GM19372 (cell line): ENCODE measurements around the gene CRABP2.

Source experiments
- ATAC-seq: cut with Tn5 transposase; IDR thresholded peaks from one replicate; pipeline ENCODE4 v1.9.1; 2021; ENCODE audit warnings: mild to moderate bottlenecking, low read depth, moderate library complexity; ENCODE audit not compliant: unreplicated experiment

Gene CRABP2

DNA sequence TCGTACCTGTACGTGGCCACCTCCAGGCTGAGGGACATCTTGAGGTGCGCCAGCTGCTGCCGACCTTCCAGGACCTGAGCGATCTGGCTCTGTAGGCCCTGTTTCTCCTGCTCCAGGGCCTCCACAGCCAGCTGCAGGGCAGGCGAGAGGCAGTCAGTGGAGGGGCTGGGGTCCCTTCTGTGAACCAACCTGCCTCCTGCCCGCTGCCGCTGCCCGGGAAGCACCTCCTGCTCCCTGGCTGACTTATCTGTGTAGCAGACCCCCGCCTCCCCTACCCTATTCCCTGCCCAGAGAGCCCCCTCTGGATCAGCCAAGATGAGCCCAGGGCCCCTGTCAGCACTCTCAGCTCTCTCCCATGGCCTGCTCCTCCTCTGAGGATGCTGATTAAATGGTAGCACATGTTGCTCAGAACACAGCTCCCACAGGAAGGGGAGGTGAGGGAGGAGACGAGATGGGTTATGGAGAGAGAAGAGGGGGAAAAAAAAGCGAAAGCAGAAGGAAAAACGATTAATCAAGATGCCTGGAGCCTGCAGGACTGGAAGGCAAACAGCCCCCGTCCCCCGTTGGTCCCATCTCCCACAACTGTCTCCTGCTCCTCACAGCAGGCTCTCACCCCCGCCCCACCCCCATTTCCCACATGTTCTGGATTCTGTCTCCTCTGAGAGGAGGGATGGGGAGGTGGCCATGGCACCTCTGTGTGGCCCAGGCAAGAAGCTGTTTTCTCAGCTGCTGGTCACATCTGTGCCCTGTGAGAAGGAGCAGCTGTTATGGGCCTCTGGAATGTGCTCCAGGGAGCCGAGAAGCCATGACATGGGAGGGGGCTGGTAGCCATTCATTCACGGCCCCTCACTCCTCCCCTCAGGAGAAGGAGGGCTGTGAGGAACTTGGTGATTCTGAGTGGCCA, 29.9 kb downstream of the CRABP2 start:
- no peak for ATAC-seq

DNA sequence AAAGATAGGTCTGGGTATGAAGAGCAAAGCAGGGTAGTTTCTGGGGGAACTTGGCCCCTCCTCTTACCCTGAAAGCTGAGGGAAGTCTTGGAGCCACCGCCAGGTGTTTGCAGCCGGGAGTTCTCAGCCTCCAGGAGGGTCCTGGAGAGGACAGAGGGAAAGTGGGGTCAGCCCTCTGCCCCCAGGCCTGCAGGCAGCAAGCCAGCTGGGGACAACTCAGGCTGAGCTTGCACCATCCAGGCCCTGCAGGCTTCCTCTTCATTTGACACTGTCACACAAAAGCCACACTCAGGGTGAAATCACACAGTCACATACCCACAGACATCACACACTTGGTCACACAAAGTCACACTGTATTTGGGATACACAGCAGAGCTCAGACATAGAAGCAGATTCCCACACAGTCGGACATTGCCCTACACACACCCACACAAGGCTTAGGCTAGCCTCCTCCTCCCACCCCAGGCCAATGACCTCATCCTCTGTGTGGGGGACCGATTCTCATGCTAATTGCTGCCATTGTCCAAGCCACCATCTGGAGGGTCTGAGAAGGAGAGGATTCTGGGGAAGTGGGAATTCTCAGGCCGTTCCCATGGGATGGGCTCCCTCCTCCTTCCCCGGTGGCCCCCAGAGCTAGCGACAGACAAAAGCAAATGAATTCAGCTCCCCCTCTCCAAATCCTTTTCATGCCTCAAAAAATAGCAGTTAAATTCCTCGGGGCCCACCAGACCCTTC, 31.8 kb downstream of the CRABP2 start:
- ATAC-seq = no peak

DNA sequence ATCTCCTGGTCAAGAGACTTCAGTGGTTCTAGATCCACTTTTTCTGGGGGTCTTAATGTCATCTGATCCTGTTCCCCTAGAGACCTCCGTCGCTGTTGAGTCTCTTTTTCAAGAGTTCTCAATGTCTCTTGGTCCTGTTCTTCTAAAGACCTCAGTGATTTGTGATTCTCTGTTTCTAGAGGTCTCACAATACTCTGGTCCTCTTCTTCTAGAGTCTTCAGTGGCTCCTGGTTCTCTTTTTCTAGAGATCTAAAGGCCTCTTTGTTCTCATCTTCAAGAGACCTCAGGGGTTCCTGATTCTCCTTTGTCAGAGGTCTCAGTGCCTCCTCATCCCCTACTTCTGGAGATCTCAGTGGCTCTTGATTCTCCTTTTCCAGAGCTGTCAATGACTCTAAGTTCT, 33.6 kb downstream of the CRABP2 start:
- ATAC-seq = no peak

DNA sequence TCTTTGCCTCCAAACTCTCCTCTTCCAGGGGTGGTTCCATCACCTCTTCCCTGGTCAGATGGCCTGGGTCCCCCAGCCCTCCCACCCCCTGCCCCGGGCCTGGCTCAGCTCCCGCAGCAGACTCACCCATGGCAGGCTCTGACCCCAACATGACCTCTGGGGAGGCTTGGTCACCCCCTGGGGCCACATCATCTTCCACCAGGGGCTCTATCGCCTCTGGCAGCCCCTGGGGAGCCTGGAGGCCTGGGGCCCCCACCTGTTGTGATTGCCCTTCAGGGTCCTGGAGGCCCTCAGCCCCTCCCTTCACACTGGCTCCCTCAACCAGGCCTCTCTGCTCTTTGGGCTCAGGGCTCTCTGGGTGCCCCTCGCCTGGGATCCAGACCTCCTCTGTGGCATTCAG, 34.6 kb downstream of the CRABP2 start:
- ATAC-seq = no peak

DNA sequence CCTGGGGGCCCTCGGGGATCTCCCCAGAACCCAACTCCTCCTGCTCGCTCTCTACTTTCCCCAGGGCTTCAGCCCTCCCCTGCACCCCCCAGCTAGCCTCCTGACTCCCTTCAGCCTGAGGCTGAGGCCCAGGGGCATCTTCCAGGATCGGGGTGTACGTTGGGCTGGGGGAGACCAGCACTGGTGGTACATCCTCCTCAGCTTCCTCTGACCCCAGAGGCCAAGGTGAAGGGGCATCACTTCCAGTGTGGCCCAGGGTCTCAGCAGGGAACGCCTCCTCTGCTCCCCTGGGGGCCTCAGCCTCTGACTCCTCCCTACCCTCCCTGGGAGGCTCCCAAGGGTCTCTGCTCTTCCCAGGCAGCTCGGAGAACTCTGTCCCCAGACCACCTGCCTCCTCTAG, 35.0 kb downstream of the CRABP2 start:
- ATAC-seq = no peak

DNA sequence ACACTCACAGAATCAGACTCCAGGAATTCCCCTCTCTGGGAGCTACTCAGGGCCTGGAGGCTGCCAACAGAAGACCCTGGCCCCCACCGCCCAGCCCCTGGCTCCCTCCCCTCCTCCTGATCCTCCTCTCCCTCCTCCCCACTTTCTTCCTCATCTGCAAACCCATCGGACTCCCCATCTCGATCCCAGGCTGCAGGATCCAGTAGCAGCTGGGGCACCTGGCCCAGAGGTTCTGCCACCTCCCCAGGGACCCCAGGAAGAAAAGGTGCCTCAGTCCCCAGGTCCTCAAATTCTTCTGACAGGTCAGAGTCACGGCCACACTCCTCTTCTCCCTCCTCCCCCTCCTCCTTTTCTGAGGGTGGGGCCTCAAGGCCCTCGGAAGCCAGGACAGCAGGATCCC, 35.6 kb downstream of the CRABP2 start:
- ATAC-seq = no peak

DNA sequence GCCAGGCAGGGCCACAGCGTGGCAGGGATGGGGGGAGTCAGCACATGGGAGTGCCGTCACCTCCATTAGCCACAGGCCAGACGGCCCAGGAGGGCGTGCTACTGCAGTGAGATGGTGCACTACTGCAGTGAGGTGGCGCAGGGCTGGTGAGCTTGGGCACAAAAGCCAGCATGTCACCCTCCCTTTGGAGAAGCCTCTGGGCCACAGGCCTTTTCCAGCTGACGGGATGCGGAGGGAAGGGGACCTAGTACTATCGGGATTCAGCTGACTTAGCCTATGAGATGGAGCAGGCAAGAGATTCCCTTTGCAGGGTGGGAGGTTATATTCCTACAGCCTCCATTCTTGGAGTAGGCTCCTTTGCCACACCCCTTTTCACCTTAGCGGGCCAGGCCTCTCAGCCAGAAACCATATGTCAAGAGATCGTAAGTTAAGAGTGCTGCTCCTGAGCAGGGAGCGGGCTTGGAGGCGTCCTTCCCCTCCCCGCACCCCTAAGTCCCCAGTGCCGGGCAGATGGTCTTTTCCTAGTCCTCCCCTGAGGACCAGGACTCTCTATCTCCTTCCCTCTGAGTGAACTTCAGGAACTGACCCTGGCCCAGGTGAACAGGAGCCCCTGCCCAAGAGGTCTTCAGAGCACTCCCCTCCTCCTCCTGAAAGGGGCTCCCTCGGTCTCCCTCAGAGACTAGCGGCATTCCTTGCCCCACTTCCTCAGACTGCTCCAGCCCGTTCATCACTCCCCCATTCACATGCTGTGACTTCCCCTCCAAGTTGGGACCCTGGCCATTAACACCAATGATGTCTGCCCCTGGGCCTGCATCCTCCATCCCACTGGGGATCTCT, 36.4 kb downstream of the CRABP2 start:
- ATAC-seq = no peak

DNA sequence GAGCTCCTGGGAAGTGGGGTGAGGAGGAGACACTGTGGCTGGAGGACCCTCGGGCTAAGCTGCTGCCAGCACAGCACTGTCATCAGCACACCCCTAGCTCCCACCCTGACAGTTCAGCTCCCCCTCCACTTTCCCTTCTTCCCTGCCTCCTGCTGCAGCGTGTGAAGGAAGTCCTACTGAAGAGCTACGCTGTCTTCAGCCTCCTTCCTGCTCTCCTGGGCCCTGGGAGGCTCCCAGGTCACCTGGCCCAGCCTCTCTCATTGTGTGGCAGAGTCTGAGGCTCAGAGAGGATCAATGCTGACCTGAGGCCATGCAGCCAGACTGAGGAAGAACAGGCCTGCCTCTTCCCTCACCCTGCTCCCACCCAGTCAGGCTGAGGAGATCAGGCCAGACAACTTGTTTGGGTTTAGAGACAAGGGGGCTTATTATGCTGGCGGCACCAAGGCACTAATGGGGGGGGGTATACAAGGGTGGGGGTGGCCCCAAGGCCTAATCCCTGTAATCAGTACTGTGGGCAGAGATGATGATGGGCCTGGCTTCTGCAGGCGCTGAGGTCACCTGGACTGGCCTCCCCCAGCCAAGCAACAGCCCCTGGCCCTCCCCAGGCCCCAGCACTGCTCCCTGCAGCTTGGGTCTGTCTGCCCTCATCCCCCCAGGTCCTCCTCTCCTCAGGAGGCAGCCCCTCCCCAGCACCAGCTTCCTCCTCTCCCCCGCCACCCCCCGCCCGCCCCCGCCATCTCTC, 37.2 kb downstream of the CRABP2 start:
- no peak for ATAC-seq

DNA sequence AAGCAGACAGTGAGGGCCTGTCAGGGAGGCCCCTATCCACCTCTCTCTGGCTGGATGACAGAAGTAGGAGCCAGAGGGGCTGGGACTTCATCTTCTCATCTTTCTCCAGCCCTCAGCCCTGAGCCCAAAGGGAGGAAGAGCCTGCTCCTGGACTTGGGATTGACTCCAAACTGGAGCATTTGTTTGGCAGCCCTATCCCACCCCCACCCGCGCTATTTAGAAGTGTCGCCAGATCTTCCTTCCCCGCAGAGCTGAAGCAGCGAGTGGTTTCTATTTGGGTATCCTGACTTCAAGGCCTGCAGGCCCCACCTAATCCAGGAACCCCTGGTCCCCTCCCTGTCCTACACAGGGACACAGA, 37.8 kb downstream of the CRABP2 start:
- ATAC-seq = no peak

DNA sequence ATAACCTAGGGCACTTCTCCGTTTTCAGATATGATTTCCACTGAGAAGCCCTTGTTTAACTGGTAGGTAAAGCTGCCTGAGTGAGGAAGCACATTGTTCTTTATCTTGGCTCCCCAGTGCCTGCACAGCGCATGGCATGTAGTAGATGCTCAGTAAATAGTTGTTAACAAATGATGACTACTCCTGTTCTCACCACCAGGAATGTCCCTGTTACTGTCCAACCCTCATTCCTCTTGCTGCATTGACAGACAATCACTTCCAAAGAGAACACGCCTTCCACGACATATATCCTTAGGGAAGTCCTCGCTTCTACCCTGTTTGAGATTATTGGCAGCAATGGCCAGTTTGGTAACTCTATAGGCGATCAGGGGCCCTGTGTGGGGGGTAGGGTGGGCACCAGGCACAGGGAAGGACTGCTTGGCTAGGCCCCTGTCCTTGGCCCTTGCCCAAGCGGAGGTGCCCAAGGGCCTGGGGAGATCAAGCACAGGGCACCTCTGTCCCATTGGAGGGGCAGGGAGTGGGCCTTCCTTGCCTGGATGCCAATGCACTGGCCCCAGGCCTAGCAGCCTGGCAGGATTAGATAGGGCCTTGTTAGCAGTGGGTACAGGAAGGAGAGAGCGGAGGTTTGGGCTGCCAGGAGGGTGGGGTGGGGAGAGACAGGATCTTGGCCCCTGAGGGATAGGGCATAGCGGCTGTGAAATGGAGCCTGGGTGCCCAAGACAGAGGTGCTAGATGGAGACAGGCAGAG, 38.3 kb downstream of the CRABP2 start:
- ATAC-seq = no peak

DNA sequence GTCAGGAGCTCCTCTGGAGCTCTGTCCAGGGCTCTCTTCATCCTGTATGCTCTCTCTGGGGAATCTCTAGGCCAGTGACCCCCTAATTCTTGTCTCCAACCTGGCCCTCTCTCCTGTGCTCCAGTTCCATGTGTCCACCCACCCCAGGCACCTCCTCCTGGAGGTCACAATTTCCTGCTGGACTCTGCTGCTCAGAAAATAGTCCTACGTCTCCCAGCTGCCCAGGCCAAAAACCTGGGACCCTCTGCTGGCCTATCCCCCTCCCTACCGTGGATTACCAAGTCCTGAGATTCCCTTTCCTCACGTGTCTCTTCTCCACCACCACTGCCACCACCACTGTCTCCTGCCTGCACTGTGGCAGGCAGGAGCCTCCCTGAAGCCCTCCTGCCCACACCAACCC, 39.8 kb downstream of the CRABP2 start:
- ATAC-seq = no peak

DNA sequence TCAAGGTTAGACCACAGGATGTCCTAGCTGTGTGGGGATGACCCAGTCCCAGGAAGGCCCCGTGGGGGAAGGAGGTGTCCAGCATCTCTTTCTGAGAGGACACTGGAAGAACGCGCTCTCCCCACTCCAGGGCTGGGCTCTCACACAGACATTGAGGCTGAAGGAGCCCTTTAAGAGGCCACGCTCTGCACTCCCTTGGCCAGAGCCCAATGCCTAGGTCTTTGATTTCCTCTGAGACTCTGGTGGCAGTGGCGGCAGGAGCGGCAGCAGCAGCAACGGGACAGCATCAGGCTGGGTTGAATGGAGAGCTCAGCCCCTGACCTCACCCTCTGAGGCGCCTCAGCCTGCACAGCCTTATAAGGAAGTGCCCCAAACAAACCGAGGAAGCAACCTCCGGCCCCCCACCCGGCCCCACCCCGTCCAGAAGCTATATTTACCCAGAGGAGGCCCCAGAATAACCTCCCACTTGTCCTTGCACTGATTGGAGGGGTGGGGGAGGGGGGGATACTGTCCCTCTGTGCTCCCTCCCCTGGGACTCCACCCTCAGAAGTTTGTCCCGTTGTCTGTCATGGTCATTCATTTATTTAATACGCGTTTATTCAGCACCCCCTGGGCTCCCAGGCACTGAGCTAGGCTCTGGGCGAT, 40.5 kb downstream of the CRABP2 start:
- ATAC-seq = no peak

DNA sequence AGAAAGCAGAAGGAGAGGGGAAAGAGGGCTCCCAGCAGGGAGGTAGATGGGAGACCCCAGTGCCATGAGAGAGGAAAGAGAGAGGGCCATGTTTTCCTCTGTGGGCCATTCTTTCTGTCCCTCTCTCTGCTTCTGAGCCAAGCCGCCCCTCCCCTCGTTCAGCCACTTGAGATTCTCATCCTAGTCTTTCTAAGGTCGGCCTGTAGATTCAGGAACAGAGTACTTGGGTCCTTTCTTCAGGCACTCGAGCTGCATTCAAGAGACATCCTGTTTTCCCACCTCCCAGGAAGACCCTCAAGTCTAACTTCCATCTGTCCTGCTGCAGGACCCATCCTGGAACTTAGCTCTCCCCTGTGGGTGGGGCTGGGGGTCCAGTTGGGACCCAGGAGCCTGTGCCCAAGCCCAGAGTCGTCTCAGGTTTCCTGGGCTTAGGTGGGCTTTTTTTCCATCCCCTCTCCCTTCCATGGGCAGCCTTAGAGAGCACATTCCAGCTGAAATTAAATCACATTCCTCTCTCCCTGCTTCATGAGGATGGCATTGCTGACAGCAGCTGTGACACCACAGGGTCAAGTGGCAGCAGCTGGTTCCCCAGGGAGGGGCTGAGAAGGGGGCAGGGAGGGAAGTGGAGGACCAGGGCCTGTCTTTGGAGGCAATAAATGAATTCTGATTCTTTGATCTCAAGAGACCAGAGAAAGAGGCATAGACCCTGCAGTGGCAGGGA, 41.2 kb downstream of the CRABP2 start:
- ATAC-seq = no peak

DNA sequence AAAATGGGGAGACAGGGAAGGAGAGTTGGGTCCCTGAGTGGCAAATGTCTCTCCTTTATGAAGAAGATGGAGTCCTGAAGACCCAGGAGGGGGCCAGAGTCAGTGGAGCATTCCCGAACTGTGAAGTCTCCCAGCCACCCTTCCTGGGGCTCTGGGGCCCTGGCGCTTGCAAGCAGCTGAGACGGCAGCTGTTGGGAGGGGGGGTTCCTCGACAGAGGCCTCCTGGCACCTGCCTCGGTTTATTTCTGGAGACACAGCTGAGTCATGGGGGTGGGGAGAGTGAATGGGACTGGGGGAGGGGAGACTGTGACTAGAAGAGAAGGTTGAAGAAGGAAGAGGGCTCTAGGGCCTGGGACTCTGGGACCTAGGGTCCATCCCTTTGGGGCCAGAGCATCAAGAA, 42.2 kb downstream of the CRABP2 start:
- ATAC-seq = no peak

DNA sequence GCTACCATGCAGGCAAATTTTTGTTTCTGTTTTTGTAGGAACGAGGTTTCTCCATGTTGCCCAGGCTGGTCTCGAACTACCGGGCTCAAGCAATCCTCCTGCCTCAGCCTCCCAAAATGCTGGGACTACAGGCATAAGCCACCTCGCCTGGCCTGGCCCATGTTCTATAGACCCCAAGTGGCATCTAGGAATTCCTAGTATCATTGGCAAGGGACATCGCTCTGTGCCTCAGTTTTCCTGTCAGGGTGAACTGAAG, 42.7 kb downstream of the CRABP2 start:
- ATAC-seq = no peak

DNA sequence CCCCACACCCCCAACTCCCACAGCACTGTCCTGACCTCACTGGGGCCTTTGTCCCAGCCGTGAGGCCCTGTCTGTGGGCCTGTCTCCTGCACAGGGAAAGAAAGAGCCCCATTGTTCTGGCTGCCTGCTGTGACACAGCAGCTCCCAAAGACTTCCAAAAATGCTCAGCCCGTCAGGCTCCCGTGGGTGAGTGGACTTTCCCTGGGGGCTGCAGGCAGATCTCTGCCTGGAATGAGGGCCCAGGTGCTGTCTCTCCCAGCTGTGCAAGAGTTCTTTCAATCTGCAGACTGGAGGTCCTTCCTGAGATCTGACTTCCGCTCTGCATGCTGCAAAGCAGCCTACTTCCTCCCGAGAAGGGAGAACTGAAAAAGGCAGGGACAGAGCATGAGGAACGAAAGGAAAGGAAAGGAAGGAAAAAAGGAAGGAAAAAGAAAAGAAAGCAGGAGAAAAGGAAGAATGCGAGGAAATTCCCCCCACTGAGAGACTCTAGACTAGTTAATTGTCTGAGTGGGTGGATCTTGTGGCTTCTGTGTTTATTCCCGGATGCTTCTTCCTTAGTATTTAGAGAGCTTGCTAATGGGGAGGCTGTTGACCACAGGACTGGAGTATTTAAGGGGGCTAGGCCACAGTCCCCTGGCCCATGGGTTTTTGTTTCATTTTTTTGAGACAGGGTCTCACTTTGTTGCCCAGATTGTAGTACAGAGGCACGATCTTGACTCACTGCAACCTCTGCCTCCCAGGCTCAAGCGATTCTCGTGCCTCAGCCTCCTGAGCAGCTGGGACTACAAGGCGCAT, 43.2 kb downstream of the CRABP2 start:
- no peak for ATAC-seq

DNA sequence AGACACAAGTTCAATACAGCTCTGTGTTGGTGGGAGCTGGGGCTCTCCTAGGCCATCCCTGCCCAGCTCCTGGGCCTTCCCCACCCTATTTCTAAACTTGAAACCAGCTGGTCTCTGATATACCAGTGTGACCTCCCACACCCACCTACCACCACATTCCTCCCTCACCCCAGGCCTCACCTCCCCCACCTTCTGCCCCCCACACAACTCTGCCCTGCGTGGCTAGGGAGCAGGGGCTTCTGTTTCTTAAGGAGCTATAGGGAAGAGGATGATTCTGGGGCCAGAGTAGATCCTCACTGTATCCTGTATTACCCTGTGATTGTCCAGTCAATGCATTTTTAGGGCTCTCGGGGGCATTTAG, 44.7 kb downstream of the CRABP2 start:
- ATAC-seq = no peak
